GM19239 (cell line): ENCODE measurements around the gene COL24A1.
"Not testable (repeated sequence)": the region's sequence is repeated elsewhere in the genome, so short reads cannot be mapped to it uniquely, and the experiment has no call there.

Experiments used
- DNase-seq: peaks from one replicate; pipeline ENCODE4 v3.0.0; 2011; ENCODE audit warnings: low spot score; ENCODE audit not compliant: insufficient read length
- FAIRE-seq: peaks from 2 replicates; lab custom pipeline; 2011; peaks lifted over from hg19 to GRCh38; lab: Jason Lieb, UNC

The COL24A1 gene

DNA sequence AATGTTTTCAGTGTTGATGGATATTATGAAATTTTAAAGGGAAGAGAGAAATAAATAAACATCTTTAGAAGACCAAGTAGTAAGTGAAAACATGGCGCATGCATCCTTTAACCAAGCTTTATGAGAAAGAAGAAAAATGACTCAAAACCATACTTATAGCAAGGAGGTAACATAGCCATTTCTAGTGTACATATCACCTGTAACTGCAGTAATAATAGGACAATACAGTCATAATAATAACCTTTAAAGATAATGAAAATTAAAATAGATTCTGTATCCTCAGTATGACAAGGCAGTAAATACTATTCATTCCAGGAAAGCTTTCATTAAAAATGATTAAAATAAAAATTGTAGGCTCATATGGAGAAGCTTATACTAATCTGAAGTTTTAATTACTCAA, 141.2 kb downstream of the COL24A1 start:
- FAIRE-seq: peak; percentile 35

GRCh38 chr1:86000601-86001000, 156.0 kb downstream of the COL24A1 start:
- DNase-seq (no peak), FAIRE-seq (no peak)

More for the DNA sequence above, 141.2 kb downstream of the COL24A1 start:
- no peak for DNase-seq

GRCh38 chr1:85998105-85998855, 158.3 kb downstream of the COL24A1 start:
- DNase-seq: no peak
- FAIRE-seq: no peak

DNA sequence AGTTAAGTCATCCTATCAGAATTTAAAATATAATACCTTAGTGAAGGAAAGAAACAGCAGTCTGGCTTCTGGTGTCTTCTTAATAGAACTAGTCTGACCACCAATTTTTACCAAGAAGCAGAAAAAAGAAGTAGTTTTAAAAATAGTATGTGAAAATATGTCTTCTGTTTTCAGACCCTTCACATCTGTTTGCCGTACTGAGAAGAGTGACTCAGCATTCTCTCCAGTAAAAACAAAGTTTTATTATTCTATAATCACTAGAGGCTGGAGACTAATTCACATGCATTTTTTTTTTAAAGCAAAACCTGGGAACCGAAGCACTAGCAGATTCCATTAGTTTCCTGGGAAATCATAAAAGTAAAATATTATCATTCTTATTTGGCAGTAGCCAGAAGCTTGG, 163.8 kb downstream of the COL24A1 start:
- FAIRE-seq (peak; percentile 84), DNase-seq (peak; percentile 4)

- DNase-seq: no peak
Measured at GRCh38 chr1:85991261-85991660, 165.3 kb downstream of the COL24A1 start.

GRCh38 chr1:85984636-85985035, 171.9 kb downstream of the COL24A1 start:
- FAIRE-seq (no peak), DNase-seq (no peak)

More at GRCh38 chr1:85991261-85991660, 165.3 kb downstream of the COL24A1 start:
- FAIRE-seq: no peak

- no peak for DNase-seq
- FAIRE-seq: peak; percentile 64
Measured at GRCh38 chr1:85983316-85983715, 173.3 kb downstream of the COL24A1 start.

DNA sequence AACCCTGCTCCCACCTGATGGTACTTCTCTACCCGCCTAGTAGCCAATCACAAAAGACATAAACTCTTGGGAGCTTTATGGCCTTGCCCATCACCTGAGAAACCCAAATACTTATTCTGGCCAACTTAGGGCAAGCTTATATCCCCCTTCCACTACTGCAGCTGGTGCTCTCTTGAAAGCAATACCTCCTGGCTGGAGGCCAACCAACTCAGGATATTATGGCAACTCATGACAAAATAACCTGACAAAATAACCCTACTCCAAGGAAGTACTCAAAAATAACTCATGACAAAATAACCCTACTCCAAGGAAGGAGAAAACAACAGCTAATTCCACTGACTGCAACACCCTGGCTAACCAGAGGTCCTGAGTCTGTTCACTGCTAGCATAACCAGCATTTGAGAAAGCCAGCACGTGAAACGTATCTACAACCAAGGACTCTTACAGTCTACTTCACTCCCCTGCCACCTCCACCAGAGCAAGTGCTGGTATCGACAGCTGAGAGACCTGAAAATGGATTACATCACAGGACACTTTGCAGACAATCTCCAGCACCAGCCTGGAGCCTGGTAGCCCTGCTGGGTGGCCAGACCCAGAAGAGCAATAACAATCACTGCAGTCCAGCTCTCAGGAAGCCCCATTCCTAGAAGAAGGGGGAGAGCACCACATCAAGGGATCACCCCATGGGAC, 179.9 kb downstream of the COL24A1 start:
- FAIRE-seq (no peak), DNase-seq (no peak)

DNA sequence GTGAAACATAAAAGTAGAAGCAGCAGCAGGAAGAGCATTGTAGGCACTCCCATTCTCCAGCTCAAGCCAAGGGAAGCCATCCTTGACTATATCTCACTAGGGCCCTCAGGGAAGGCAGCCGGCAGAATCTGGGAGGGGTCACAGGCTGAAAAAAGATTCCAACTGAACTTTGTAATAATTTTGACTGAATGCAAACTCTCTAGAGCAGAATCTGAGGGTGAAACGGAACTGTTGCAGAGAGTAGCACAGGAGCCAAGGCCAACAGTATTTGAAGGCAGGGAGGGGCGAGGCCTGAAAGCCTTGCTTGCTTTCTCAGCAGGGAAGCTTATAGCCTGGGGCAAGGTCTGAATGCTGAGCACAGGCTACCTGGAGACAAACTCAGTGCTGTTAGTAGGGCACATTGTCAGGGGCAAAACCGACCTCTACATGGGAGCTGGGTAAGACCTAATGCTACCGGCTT, 180.6 kb downstream of the COL24A1 start:
- DNase-seq (no peak), FAIRE-seq (no peak)

GRCh38 chr1:85962457-85962856, 194.1 kb downstream of the COL24A1 start:
- no peak for FAIRE-seq
- no peak for DNase-seq

GRCh38 chr1:85957760-85958159, 198.8 kb downstream of the COL24A1 start:
- FAIRE-seq (no peak), DNase-seq (no peak)

- not testable (repeated sequence) for DNase-seq, FAIRE-seq
Measured at GRCh38 chr1:85955218-85955617, 201.4 kb downstream of the COL24A1 start.

- FAIRE-seq (no peak), DNase-seq (no peak)
Measured at GRCh38 chr1:85952460-85952859, 204.1 kb downstream of the COL24A1 start.

- FAIRE-seq (no peak), DNase-seq (no peak)
Measured at GRCh38 chr1:85947186-85947585, 209.4 kb downstream of the COL24A1 start.

GRCh38 chr1:85943945-85944344, 212.6 kb downstream of the COL24A1 start:
- DNase-seq (no peak), FAIRE-seq (no peak)

DNA sequence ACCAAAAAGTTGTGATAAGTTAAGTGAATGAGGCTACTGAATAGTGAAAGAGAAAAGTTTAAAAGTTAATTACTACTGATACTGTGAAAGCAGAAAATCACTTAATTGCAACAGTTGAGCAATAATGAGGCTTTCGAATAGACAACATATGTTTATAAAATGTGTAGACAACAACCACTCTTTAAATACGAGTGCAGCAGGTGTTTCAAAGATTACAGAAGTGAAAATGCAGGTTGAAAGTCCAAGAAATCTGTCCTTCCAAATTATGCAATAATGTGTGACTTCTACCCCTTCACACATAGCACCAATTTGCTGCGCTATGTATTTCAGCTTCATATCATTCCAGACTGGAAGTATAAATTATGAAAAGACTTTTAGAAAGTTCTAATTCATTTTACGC, 213.0 kb downstream of the COL24A1 start:
- FAIRE-seq (peak; percentile 70), DNase-seq (no peak)

DNA sequence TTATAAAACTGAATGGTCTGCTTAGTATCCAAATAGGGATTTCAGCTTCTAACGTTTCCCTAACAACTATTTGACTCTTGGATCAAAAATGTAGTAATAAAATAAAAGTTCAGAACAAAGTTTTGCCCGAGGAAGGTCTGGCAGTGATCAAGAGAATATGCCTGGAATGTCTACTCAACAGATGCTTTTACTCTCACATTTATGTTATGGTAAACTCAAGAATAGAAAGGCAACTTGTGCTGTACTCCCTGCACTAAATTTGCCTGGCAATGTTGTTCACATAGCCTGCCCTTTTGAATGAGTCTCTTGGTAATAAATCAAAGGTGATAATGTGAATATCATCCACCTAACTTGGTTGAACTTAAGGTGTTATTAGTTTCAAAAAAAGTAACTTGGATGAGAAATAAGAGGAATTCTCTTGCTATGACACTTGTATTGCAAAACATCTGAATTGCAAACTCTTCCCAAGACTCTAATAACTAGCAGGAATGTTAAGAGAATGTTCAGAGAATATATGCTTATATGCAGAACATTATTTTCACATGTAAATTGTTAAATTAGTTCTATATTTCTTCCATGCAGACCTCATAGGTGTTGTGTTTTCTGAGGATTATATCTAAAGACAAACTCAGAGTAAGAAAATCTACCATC, 215.8 kb downstream of the COL24A1 start:
- DNase-seq (no peak), FAIRE-seq (no peak)

- DNase-seq (no peak), FAIRE-seq (no peak)
Measured at GRCh38 chr1:85938829-85939228, 217.7 kb downstream of the COL24A1 start.

- DNase-seq (no peak), FAIRE-seq (no peak)
Measured at GRCh38 chr1:85936470-85936869, 220.1 kb downstream of the COL24A1 start.

DNA sequence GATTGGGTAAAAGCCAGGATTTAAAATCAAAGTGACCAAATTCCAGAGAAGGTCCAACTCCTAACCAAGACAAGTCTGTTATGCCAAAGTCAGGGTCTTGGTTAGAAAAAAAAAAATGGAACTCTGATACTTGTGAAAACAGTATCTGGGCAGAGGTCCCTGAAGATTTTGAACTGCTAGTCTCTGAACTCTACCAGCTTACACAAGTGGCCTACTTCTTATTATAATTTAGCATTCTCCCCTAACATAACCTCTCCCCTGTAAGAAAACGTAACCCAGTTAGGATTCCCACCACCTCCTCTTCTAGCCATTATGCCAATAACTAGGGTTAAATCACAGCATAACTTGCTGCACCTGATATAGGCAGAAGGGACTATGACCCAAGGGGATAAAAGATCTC, 220.5 kb downstream of the COL24A1 start:
- DNase-seq (no peak), FAIRE-seq (no peak)

- no peak for DNase-seq
- FAIRE-seq: no peak
Measured at GRCh38 chr1:85935234-85935633, 221.3 kb downstream of the COL24A1 start.
